ENCODE results near the gene THSD4. TPM values are rescaled to one million over a fixed set of nuclear protein-coding genes. Genes with fewer than 3 reads are reported as not detected.

THSD4 gene
- total RNA-seq, 1 donor from 2014 or later, result 151 TPM

- TF ChIP-seq CTCF (IDR thresholded peaks at IDR 0.05), result no peak
- Histone ChIP-seq H3K9me3 (no peaks in the 10 kb centered on the region), H3K4me3 (no peak overlapping the region), H3K27ac (peak overlapping the region; percentile 75 to 85), H3K27me3 (no peaks in the 10 kb centered on the region), H3K36me3 (no peaks in the 10 kb centered on the region), H3K4me1 (peaks cover 10 to 38% of the 10 kb centered on the region in 2 donors)
- DNase-seq (ENCODE audit: low spot score in 2 of 2), result no peak
- intact Hi-C loops (cut with DNase I), result loop anchor here (5.0 kb wide), 1 partner anchor 39 kb away; no protein-coding TSS in a partner anchor
Observed at GRCh38 chr15:71781179-71781964, 666.1 kb downstream of the THSD4 start.

- H3K4me3 ChIP-seq, result no peak overlapping the region
- no peak for DNase-seq (ENCODE audit: low spot score in 2 of 2)
- peaks cover 10 to 38% of the 10 kb centered on the region in 2 donors for H3K4me1 ChIP-seq
- intact Hi-C loops (cut with DNase I), result loop anchor here (5.0 kb wide), 1 partner anchor 40 kb away; no protein-coding TSS in a partner anchor
- H3K27ac ChIP-seq, result peak overlapping the region; percentile 75 to 85
- H3K36me3 ChIP-seq, result no peaks in the 10 kb centered on the region
- TF ChIP-seq CTCF (IDR thresholded peaks at IDR 0.05), result no peak
- H3K9me3 ChIP-seq, result no peaks in the 10 kb centered on the region
- H3K27me3 ChIP-seq, result no peaks in the 10 kb centered on the region
Observed at GRCh38 chr15:71781965-71782265, 666.6 kb downstream of the THSD4 start.

GRCh38 chr15:71782422-71783165 is 667.3 kb downstream of the THSD4 start:
- no peaks in the 10 kb centered on the region for H3K27me3 ChIP-seq
- H3K4me3 ChIP-seq, result no peak overlapping the region
- peaks cover 10 to 38% of the 10 kb centered on the region in 2 donors for H3K4me1 ChIP-seq
- peak overlapping the region; percentile 75 to 85 for H3K27ac ChIP-seq
- TF ChIP-seq CTCF (IDR thresholded peaks at IDR 0.05), result no peak
- no peaks in the 10 kb centered on the region for H3K9me3 ChIP-seq
- H3K36me3 ChIP-seq, result no peaks in the 10 kb centered on the region
- DNase-seq (ENCODE audit: low spot score in 2 of 2), result no peak
- intact Hi-C loops (cut with DNase I), result loop anchor here (5.0 kb wide), 1 partner anchor 40 kb away; no protein-coding TSS in a partner anchor

- intact Hi-C loops (cut with DNase I), result loop anchor here (5.0 kb wide), 1 partner anchor 42 kb away; no protein-coding TSS in a partner anchor
- H3K9me3 ChIP-seq, result no peaks in the 10 kb centered on the region
- no peaks in the 10 kb centered on the region for H3K27me3 ChIP-seq
- DNase-seq (ENCODE audit: low spot score in 2 of 2), result peak in 1 of 2 donors; percentile 38
- H3K4me3 ChIP-seq, result no peak overlapping the region
- no peaks in the 10 kb centered on the region for H3K36me3 ChIP-seq
- H3K27ac ChIP-seq, result no peak overlapping the region
- peak in 2 of 3 experiments; percentile 6 to 20 for TF ChIP-seq CTCF (IDR thresholded peaks at IDR 0.05)
- H3K4me1 ChIP-seq, result peaks cover 10 to 33% of the 10 kb centered on the region in 2 donors
Observed at GRCh38 chr15:71784719-71785118, 669.4 kb downstream of the THSD4 start.

- Histone ChIP-seq H3K36me3 (no peaks in the 10 kb centered on the region), H3K27me3 (no peaks in the 10 kb centered on the region), H3K9me3 (no peaks in the 10 kb centered on the region), H3K4me1 (peaks cover 10 to 25% of the 10 kb centered on the region in 2 donors), H3K4me3 (no peak overlapping the region), H3K27ac (no peak overlapping the region)
- no peak for DNase-seq (ENCODE audit: low spot score in 2 of 2)
- no peak for TF ChIP-seq CTCF (IDR thresholded peaks at IDR 0.05)
- intact Hi-C loops (cut with DNase I), result no loop called here
Observed at GRCh38 chr15:71785996-71786395, 670.7 kb downstream of the THSD4 start.

Data from ascending aorta (tissue), 2 donors.